ENCODE data around the gene OAF.

The OAF gene

DNA sequence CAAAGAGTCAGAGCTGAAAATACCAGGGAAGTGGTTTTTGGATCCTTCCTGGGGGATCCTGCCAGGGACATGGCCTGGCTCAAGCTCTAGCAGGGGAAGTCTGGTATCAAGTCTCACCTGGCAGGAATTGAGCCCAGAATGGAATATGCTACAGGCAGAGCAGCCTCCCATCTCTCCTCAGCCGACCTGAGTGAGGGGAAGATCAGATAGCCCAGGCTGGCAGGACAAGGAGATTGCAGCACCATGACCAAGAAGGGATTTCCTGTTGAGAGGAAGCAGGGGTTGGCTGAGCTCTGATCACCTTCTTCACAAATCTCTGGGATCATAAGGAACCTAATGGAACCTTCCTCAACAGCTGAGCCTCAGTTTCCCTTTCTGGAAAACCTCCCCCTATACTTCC lies 13.0 kb downstream of the OAF start:
- DNase-seq (ENCODE audit: low read depth), result no peak

DNA sequence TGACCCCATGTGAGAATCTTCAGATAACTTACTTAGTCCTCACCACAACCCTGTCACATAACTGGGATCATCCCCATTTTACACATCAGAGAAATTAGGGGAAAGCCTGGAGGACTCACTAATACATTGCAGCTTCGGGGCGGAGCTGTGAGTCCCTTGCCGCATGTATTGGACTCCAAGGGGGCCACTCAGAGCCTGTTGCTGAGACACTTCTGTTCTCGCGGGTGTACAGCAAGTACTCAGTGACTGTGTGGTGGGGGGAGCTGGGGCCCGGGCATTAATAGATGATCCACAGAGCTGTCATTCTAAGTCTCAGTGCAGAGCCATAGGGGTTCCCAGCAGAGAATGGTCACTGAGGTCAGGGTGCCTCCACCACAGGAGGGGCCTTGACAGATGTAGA lies 13.5 kb downstream of the OAF start:
- no peak for DNase-seq (ENCODE audit: low read depth)

DNA sequence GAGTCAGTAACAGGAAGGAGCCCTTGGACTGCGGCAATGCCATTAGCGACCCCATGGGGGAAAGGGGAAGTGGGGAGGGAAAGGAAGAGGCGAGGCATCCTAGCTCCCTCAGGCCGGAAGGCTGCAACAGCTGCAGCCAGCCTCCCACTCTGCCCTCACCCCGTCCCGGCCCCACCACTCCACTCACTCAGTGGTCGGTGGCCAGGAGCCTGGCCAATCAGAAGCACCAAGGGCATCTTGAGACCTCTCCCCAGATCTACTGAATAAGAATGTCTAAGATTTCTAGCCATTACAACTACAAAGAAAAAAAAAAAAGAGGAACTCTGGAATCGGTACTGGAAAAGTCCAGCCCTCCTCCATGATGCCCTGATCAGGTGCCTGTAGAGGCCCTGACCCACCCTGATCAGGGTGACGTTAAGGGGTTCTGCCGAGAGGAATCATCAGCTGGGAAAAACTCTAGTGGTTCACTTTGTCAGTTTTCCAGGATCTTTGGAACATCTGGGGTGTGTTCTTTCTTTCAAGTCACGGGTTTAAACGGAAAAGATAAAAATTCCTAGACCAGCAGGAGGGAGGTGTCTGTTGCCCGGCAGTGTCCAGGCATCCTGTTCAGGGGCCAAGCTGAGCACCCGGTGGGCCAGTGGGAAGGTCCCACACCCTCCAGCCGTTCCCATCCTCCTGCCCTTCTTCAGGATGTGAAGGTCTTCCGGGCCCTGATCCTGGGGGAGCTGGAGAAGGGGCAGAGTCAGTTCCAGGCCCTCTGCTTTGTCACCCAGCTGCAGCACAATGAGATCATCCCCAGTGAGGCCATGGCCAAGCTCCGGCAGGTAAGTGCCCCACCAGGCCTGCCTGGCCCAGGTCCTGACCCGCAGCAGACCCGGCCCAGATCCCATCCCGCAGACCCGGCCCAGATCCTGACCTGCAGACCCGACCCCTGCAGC lies 14.4 kb downstream of the OAF start:
- no peak for DNase-seq (ENCODE audit: low read depth)

DNA sequence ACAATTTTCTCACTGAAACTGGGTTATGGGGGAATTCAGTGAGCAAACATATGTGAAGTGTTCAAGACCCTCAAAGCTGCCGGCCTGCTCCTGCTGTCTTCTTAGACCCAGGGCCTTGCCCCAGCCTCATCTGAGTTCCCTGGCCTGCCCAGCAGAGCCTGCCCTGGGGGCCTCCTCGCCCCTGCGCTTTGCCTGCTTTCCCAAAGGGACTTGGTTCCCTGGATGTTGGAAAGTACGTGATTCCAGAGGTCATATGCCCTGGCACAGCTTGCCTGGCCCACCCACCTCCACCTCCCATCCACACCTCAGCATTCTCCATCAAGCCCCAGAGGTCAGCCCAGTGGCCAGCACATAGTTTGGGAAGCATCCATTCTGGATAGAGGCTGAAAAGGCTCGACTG lies 15.4 kb downstream of the OAF start:
- DNase-seq (ENCODE audit: low read depth), result no peak

DNA sequence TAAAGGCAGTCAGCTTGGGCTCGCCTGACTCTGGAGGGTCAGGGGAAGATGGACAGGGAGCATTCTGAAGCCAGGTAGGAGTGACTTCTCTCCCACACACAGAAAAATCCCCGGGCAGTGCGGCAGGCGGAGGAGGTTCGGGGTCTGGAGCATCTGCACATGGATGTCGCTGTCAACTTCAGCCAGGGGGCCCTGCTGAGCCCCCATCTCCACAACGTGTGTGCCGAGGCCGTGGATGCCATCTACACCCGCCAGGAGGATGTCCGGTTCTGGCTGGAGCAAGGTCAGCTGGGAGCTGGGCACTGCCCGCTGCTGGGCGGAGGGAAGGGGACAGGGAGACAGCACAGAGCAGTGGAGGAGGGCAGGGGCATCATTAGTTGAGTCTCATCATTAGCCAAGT lies 15.9 kb downstream of the OAF start:
- no peak for DNase-seq (ENCODE audit: low read depth)

DNA sequence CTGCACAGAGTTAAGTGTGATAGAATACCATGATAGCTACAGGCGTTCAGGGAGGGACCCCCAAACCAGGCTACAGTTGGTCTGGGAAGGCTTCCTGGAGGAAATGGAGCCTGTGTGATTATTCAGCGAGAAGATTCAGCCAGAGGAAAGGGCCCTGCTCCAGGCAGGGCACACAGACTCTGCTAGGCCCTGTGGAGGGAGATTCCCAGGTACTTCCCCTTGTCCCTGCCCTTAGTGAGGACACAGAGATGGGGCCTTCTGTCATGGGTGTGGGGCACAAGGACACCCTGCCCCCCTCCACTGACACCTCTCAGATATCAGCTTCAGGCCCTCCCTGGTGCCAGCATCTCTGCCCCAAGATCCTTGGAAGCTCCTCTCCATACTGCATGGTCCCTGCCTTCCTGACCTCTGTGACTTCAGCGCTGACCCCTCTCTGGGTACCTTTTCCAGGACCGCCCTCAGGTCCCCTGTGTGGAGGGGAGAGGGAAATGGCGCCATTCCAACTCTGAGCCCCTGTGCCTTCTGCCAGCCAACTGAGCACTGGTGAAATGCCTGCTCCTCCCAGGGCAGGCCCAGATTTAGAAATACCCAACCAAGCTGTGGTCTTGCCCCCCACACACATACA lies 16.5 kb downstream of the OAF start:
- DNase-seq (ENCODE audit: low read depth), result no peak

DNA sequence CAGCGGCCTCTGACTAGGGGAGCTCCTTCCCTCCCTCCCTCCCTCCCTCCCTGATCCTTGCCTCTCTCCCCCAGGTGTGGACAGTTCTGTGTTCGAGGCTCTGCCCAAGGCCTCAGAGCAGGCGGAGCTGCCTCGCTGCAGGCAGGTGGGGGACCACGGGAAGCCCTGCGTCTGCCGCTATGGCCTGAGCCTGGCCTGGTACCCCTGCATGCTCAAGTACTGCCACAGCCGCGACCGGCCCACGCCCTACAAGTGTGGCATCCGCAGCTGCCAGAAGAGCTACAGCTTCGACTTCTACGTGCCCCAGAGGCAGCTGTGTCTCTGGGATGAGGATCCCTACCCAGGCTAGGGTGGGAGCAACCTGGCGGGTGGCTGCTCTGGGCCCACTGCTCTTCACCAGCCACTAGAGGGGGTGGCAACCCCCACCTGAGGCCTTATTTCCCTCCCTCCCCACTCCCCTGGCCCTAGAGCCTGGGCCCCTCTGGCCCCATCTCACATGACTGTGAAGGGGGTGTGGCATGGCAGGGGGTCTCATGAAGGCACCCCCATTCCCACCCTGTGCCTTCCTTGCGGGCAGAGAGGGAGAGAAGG lies 18.1 kb downstream of the OAF start:
- no peak for DNase-seq (ENCODE audit: low read depth)

DNA sequence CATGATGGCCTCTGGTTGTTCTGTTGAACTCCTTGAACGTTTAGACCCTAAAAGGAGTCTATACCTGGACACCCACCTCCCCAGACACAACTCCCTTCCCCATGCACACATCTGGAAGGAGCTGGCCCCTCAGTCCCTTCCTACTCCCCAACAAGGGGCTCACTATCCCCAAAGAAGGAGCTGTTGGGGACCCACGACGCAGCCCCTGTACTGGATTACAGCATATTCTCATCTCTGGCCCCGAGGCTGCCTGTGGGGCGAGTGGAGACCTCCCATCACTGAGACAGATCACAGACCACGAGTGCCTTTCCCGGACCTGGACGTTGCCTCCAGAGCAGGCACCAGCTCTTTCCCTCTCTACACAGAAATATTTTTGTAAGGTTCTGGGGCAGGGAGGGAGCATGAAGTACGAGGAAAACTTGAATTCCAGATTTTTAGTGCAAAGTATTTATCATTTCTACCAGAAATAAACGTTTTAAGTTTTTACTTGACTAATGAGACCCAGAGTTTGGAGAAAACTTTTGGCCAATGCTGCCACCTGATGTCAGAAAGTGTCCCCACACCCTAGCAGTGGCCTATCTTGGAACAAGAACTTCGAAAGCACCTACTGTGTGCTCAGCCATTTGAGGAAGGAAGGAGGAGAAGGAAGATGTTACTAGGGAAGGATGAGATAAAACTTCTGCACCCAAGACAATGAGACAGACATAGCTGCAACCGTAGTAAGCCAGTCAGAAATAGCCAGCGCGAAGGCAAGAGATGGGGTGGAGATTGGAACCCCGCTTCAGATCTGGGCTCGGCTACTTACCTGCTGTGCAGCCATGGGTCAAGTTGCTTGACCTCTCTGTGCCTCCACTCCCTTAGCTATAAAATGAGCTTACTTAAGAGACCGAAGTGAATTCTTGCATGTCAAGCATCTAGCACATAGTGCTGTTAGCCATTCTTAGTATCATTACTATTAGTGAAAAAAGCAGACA lies 18.9 kb downstream of the OAF start:
- DNase-seq (ENCODE audit: low read depth), result no peak

DNA sequence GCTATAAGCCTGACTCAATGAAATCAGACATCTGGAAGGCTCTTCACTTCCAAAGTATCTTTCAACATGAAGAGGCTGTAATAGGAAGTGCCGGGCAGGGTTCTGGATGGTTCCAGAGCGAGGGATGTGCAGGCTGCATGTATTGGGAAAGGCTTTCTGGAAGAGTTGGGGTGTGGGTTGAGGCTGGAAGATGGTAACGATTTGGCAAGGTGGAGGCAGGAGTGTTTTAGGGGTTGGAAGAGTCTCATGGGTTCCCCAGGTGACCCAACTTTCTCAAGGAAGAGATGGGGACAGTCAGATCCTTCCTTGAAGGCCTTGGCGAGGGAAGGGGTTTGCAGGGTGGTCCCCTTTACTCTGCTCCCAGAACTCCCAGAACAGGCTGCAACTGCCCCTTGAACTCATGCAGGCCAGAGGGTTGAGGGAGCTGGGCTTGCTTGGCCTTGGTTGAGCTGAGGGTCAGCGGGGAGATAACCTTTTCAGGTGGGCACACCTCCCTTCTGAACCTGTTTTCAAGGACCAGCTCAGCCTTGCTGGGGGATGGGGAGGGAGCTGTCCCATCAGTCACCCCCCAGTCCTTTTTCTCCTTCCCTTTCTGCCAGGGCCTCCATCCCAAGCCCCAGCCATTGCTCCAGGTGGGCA lies 19.7 kb downstream of the OAF start:
- DNase-seq (ENCODE audit: low read depth), result no peak

DNA sequence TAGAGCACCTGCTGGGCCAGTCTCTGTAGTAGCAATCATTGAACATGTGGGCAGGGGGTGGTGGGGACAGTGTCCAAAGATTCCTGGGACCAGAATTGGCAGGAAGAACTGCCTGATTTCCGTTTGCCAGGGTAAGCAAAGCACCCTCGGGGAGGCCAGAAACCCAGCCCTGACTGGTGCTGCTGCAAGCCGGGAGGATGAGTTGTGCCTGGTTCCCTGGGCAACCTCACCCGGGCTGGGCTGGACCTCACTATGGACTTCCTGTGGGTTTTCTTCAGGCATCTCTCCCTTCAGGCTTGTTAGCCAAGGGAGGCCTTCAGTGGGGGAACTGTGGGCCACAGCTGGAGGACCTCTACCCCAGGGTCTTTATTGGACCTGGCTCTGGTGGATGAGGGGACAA lies 21.1 kb downstream of the OAF start:
- no peak for DNase-seq (ENCODE audit: low read depth)

DNA sequence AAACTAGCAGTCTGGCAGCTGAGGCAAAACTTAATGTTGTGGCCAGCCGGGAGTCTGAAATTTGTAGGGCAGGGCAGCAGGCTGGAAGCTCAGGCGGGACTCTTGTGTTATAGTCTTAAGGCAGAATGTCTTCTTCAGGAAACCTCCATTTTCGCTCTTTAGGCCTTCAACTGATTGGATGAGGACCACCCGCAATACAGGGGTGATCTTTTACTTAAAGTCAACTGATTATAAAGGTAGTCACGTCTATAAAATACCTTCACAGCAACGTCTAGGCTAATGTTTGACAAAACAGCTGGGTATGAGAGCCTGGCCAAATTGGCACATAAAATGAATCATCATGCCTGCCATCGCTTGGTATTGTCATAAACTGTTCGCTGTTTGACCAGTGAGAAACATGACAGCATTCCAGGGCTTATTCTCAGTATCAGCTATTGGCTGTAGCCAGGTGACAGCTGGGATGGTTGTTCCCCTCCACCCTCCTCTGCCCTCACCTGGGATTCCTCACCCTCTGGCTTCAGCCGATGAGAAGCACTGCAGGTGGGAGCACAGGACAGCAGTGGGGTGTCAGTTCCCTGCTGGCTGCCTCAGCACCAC lies 22.5 kb downstream of the OAF start:
- no peak for DNase-seq (ENCODE audit: low read depth)

DNA sequence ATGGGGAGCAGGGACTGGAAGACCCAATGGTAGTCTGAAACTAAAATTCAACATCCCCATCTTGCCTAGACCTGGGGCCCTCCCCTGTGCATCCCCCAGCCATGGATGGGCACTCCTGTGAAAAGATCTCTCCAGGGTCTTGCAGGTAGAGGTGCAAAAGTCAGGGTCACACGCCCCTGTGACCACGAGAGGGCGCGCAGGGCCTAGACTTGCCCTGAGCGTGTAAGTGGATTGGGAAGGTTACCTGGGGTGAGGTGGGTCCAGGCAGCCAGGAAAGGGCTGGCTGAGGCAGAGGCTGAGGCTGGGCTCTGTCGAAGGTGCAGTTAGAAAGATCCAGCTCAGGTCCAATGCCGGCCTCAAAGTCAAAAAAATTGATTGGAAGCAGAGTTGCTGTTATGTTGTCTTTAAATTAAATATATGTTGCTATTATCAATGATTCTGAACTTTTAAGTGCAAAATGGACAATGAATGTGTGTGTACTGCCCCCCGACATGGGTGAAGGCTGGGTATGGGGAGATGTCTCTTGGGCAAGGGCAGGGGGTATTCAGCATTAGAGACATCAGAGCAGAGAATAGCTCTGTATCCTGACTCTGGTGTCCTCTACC lies 24.3 kb downstream of the OAF start:
- DNase-seq (ENCODE audit: low read depth), result peak; percentile 52

DNA sequence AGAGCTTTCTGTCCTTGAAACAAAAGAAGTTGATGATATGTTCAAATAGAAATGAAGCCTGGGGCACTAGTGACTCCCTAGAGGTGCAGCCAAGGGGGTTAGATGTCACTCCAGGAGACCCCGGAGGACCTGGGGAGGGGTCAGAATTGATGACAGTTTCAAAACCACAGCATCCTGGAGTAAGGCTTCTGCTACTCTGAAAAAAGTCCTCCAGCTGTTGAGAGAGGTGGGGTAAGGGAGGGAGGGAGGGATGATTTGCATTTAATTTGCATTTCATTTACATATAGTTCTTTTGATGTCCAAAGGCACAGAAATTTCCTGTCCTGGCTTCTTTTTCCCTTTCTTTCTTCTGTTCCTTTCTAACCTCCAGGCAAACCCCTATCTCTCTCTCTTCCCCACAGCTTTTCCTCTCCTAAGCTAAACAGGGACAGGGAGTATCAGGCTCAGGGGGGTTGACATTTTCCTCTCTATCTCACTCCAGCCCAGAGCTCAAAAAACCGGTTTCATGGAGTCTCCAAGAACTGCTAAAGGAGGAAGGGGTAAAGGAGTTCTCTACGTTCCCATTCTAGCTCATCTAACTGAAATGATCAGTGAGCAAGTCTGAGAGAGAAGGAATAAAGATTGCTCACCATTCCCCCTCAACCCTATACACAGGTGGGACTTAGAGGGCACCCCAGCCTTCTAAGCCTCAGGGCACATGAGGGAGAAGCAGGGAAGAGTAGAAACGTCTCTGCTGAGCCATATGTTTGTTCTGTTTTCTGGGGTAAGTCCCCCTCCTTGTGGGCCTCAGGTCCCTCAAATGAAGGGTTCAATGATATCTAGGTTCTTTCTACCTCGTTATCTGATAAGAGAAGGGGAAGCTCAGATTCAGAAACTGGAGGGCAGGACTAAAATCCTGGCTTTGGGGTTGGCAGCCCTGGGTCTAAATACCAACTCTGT lies 25.6 kb downstream of the OAF start:
- no peak for DNase-seq (ENCODE audit: low read depth)

DNA sequence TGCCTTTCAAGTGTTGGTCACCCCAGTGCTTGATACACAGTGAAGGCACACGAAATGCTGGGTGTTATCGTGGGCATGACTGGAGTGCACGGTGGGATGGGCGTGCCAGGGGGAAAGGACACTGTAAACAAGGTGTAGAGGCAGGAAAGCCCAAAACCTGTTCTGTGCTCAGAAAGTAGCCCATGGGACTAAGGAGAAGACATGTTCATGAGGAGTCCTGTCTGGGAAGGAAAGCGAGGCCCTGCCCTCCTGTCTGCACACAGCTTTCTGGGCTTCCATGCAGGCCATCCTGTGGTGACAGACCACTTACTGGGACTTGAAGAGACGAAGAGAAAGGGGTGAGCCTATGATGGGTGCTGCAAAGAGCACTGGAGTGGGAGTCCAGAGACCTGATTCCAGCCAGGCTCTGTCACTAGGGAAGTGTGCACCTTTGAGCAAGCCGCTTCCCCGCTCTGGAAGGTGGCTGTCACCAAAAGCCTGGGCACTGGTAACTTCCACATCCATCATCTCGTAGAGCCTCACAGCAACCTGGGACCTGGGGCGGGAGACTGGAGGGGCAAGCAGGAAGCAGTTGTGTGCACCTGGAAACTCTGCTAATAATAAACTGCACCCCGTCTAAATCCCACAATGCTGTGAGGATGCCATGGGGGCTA lies 28.3 kb downstream of the OAF start:
- no peak for DNase-seq (ENCODE audit: low read depth)

DNA sequence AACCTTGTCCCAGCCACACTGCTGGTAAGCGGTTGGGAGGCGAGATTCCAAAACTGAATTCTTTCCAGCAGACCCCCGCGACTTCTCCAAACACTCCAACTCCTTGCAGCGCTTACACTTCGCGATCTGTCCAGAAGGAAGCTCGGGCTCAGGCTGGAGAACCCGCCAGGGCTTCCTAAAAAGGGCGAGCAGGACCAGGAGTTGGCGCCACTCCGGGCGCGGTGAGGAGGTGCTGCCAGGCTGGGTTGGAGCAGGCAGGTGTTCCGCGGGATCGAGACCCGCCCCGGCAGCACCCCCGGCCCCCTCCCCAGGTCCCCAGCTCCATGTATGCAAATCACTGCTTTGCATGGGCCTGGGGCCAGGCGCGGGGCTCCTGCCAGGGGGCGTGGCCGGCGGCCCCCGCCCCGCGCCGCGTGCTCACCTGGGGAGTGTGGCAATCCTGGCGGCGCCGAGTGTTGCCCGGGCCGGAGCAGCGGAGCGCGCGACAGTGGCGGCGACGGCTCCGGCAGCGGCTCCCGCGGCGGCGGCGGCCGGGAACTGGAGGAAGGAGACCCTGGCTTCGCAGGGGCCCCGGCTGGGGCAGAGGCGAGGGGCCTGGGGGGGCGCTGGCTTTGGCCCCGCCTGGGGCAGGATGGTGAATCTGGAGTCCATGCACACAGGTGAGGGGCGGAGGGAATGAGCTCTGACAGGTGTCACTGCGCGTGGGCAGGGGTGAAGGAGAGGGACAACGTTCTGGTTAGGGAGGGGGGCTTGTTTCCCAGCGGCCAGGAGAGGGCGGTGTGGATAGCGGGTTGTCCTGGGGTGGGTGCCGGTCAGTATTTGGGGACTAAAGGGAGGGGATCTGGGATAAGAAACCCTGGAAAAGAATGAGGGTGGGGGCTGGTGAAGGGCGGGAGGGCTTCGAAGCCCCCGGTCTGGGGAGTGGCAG lies 29.1 kb downstream of the OAF start, which contains the start of gene POU2F3:
Gene POU2F3, plus strand, starts transcription at position 428 of the 928 bp plus-strand sequence. Its CDS starts 204 bp downstream, at position 632.
- no peak for DNase-seq (ENCODE audit: low read depth)

DNA sequence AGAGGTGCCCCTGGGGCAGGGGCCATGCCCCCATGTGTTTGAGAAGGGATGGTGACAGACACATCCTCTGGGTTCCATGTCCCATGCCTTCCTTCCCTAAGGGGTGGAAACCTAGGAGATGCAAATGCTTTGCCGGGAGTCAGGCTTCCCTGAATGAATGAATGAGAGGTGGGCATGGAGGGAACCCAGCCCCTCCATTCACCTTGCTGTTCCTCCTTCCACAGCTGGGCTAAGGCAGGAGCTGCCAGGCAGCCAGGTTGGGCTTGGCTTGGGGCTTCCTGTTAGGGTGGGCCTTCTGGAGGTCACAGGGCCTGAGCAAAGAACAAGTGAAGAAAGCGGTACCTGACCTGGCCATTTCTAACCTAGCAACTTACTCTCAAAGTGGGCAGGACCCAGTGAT lies 30.0 kb downstream of the OAF start:
- DNase-seq (ENCODE audit: low read depth), result no peak

DNA sequence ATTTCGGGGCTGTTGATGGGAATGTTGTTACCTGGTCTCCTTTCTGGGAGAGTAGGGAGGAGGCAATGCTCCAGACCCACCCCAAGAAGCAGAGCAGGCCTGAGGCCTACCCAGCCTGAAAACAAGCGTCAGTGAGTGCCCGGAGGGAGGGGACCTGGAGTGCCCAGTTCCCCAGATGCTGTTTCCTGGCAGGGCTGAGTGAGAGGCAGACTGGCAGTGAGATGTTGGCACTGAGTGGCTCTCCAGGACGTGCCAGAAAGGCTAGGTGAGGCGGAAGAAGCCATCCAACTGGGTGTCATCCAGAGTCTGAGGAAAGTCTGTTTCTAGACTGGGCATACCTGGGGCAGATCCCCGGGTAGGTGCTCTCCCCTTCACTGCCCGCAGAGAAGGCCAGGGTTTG lies 30.4 kb downstream of the OAF start:
- DNase-seq (ENCODE audit: low read depth), result no peak

DNA sequence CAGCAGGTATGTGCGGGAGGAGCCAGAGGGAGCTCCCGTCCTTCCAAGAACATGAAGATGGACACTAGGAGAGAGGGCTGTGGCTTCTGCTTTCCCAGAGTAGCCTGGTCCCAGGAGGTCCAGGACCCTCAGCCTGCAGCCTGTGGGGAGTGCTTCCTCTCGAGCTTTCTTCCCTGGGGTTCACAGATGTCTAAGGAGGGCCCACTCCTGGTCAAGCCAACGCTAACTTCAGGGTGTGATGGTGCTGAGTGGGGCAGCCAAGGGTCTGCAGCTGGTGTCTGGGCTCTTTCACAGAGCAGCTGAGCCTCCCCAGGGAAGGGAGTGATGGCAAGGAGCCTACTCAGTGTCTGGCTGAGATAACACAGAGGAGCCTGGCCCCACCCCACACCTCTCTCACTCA lies 32.4 kb downstream of the OAF start:
- no peak for DNase-seq (ENCODE audit: low read depth)

Measured in stimulated activated CD8-positive, alpha-beta memory T cell treated with anti-CD3 and anti-CD28 coated beads, Interleukin-4, amount 100 ng/mL, for 24 hours (primary cell).